HG02938 (cell line): ENCODE measurements around the gene ANKRD16.
"Not testable (repeated sequence)": the region's sequence is repeated elsewhere in the genome, so short reads cannot be mapped to it uniquely, and the experiment has no call there.

Experiments
- ATAC-seq: cut with Tn5 transposase; IDR thresholded peaks from one replicate; pipeline ENCODE4 v1.9.1; 2021; ENCODE audit warnings: mild to moderate bottlenecking, moderate library complexity; ENCODE audit not compliant: unreplicated experiment

Gene ANKRD16

DNA sequence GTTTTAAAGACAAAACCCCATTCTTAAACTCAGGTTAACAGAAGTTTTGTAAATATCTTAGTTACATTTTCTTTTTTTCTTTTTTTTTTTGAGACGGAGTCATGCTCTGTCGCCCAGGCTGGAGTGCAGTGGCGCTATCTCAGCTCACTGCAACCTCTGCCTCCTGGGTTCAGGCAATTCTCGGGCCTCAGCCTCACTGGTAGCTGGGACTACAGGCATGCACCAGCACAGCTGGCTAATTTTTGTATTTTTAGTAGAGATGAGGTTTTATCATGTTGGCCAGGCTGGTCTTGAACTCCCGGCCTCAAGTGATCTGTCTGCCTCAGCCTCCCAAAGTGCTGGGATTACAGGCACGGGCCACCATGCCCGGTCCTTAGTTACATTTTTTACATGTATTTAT is 12.7 kb downstream of the ANKRD16 start:
- not testable (repeated sequence) for ATAC-seq

DNA sequence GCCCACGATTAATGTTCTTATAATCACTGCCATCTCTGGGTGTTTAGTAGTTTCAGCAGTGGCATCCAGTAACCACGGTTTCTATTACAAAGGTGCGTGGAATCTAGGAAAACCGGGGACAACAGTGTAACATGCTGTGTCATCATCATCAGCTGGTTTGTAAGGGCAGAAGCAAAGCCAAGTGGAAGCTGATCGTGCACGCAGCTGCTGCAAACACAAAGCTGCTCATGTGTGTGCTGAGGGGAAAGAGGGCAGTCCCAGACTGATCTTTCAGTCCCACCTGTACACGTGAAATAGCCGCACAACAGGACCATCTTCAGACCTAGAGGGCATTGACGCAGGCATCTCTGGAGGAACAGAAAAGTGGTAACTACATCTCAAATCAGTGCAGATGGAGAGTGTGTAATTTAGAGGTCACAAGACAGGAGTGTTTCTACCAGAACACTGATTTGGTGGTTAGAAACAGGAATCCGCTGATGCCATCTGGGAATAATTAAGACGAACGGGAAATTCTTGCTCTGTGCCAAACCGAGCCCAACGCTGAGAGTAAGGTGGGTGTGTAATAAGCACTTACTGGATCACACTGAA is 13.4 kb downstream of the ANKRD16 start:
- ATAC-seq: no peak

GRCh38 chr10:5873515-5873995 is 16.1 kb downstream of the ANKRD16 start:
- peak; percentile 81 for ATAC-seq

GRCh38 chr10:5871596-5871995 is 18.1 kb downstream of the ANKRD16 start:
- no peak for ATAC-seq

DNA sequence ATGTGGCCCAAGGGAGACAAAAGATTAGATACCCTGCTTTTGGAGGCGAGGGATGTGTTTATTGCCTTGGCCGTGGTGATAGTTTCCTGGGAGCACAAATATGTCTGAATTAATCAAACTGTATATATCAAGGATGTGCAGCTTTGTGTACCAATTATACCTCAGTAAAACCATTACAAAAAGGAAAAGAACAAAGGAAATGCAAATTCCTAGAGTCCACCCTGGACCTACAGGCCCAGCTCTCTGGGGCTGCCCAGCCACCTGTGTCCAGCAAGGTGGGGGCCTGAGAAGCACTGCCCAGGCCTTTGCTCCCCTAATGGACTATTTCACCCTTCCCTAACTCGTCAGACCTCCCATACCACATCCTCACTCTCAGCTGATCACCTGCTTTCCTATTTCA is 20.5 kb downstream of the ANKRD16 start:
- no peak for ATAC-seq

DNA sequence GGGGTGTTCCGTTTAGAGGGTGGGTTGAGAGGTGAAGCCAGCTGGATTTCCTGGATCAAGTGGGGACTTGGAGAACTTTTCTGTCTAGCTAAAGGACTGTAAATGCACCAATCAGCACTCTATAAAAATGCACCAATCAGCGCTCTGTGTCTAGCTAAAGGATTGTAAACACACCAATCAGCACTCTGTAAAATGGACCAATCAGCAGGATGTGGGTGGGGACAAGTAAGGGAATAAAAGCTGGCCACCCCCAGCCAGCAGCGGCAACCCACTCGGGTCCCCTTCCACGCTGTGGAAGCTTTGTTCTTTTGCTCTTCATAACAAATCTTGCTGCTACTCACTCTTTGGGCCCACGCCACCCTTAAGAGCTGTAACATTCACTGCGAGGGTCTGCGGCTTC is 21.3 kb downstream of the ANKRD16 start:
- ATAC-seq: not testable (repeated sequence)

DNA sequence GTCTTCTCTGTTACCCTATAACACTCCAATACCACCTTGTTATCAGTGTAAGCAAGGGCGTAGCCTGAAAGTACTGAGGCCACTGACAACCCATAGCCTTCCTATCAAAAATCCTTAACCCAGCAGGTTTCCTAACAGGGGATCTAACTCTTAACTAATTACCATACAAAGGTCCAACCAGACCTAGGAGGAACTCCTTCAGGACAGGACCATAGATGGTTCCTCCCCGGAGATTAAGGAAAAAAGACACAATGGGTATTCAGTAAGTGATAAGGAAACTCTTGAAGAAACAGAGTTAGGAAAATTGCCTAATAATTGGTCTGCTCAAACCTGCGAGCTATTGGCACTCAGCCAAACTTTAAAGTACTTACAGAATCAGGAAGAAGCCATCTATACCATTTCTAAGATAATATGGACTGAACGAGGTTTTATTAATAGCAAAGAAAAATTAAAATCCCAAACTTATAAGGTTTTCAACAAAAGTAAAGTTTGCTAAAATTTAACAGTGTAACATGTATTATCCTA is 22.5 kb downstream of the ANKRD16 start:
- ATAC-seq: not testable (repeated sequence)

DNA sequence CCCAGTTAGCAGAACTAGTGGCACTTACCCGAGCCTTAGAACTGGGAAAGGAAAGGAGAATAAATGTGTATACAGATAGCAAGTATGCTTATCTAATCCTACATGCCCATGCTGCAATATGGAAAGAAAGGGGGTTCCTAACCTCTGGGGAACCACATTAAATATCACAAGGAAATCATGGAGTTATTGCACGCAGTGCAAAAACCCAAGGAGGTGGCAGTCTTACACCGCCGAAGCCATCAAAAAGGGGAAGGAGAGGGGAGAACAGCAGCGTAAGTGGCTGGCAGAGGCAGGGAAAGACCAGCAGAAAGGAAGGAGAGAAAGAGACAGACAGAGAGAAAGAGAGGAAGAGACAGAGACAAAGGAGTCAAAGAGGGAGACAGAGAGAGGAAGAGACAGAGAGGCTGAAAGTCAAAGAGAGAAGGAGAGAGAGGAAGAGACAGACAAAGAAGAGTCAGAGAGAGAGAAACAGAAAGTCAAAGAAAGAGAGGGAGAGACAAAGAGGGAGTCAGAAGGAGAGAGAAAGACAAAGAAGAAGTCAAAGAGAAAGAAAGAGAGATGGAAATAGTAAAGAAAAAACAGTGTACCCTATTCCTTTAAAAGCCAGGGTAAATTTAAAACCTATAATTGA is 23.1 kb downstream of the ANKRD16 start:
- not testable (repeated sequence) for ATAC-seq

DNA sequence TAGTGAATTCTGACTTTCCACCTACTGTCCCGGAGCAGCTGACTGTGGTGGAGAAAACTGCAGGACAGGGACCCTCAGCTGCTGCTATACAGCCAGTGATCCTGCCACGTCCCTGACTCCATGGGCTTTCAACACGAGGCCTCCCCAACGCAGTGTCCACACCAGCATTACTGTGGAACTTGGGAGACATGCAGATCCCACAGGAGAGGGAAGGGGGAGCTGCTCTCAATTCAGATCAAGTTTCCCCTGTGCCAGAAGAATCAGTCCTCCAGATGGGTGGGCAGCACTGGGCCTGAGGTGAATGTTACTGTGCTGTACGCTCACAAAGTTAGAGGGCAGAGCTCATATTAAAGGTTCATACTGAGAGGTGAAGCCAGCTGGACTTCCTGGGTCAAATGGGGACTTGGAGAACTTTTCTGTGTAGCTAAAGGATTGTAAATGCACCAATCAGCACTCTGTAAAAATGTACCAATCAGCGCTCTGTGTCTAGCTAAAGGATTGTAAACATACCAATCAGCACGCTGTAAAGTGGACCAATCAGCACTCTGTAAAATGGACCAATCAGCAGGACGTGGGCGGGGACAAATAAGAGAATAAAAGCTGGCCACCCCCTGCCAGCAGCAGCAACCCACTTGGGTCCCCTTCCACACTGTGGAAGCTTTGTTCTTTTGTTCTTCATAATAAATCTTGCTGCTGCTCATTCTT is 26.6 kb downstream of the ANKRD16 start:
- ATAC-seq: not testable (repeated sequence)

DNA sequence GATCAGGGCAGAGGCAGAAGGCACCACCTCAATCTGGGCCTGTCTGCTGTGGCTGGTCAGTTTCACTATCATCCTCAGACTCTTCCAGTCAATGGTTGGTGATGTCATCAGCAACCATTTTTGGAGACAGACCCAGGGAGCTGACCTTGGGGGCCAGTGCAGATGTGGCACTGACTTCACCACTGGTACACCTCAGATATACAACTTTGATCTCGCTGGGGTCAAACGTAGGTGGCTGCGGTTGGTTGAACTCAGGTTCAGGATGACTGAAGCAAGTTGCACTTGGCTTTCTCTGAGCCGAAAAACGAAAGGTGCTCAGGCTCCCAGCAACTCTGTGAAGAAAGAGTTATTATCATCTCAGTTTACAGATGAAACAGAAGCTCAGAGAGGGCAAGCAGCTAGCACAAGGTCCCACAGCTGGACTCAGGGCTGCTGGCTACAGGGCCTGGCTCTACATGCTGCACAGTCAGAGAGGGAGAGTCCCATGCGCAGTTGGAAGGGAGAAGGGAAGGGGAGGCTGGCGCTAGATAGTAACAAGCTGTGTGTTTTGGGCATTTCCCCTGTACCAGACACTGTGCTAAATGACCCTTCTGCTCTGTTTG is 27.2 kb downstream of the ANKRD16 start:
- peak; percentile 96 for ATAC-seq

GRCh38 chr10:5860066-5860465 is 29.6 kb downstream of the ANKRD16 start:
- no peak for ATAC-seq

DNA sequence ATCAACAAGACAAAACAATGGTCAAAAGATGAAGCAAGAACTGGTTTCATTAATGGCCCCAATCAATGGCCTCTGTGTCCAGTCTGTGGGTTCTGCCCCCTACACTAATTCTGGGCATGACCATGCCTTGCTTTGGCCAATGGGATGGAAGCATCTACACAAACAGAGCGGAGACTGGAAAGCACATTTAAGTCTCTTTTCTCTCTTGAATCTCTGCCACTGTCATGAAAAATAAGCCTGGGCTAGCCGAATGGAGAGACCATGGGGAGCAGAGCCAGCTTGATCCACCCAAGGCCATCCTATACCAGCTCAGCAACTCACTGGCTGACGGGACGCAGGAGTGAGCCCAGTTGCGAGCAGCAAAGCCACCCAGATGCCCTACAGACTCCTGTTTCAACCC is 30.9 kb downstream of the ANKRD16 start:
- no peak for ATAC-seq

DNA sequence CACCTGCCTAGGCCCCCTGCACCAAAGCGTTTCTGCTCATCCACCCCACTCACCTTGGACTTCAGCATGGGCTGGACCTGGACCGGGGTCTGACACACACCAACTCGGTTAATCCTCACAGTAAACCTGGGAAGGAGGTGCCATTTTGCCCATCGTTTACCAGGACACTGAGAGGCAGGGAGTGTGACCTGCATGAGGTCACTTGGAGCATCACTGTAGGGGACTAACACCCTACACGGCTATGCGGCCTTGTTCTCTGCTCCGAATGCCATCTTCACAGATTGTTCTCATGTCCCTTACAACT is 33.0 kb downstream of the ANKRD16 start:
- no peak for ATAC-seq

DNA sequence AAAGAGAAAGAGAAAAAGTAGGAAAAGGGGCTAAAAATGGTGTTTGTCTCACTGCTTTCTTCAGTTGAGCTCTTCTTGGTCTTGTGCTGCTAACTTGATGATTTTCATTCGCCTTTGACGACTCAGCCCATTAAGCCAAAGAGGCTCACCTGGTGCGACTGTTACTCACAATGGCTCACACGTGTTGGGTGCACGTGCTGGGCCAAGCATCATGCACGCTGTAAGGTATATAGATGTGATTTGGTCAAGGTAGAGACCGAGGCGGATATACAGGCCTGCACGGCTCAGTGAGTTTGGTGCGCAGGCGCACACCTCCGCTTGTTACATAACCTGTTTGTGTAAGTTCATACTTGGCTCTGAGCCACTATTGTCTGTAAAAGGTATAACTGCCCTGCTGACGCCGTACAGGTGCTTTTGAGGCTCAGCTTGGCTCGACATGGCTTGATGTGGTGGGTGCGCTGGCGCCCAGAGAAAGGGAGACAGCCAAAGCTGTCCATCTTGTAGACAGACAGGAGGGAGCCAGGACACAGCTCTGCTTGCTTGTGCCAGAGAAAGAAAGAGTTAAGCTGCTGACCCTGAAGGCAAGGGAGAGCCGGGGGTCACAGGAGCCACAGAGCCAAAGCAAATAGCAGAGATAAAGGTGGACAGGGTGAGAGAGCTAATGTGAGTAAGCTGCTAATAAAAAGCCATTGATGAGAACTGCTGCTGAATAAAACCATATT is 33.6 kb downstream of the ANKRD16 start:
- ATAC-seq: no peak

- ATAC-seq: no peak
Measured at GRCh38 chr10:5854131-5854475, 35.6 kb downstream of the ANKRD16 start.

DNA sequence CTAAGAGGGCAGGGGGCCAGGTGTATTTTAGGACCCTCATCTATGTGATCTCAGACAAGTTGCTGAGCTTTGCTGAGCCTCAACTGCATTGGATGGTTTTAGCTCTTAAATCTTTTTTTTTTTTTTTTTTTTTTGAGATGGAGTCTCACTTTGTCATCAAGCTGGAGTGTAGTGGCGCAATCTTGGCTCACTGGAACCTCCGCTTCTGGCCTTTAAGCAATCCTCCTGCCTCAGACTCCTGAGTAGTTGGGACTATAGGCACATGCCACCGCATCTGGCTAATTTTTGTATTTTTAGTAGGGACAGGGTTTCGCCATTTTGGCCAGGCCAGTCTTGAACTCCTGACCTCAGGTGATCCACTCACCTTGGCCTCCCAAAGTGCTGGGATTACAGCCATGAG is 43.0 kb downstream of the ANKRD16 start:
- not testable (repeated sequence) for ATAC-seq

- ATAC-seq: no peak
Measured at GRCh38 chr10:5844345-5845055, 45.2 kb downstream of the ANKRD16 start.

DNA sequence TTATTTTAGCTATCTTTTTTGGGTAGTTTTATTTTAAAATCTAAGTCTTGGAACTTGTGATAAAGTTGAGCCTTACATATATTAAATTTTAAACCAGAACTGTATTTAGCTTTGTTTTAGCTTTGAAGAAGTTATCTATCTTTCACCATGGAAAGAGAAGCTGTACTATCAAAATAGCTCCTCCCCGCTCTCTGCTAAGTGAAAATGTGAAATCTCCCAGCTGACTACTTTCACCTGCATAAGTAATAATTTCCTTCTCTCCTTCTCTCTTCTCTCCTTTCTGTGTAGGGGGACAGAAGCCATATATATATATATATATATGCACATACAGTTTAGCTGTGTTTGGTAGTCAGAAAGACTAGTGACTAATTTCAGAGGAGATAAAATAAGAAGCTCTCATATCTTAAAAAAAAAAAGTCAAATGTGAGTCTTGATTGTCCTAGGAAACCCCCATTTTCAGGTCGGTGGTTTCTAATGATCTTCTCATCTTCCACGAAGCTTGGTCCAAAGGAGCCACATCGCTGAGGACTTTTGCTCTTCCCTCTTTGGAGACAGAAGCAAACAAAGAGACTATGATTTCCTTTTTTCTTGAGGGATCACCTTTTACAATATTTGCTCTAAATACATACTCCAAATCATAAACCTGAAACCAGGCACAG is 45.9 kb downstream of the ANKRD16 start:
- no peak for ATAC-seq

GRCh38 chr10:5841965-5842364 is 47.7 kb downstream of the ANKRD16 start:
- no peak for ATAC-seq
